Dendritic cell treated with granulocyte-macrophage colony-stimulating factor and Interleukin-4, amounts not matched to agents 40 ng/mL and 50 ng/mL, for 4 days (primary cell): ENCODE results near the gene F8.
"Not testable (repeated sequence)": the region's sequence is repeated elsewhere in the genome, so short reads cannot be mapped to it uniquely, and the experiment has no call there.

Source experiments
- H3K27ac Mint-ChIP-seq: one replicate; pipeline ENCODE4 v1.8.0; 2022; ENCODE audit warnings: mild to moderate bottlenecking, mixed read lengths
- H3K27me3 Mint-ChIP-seq: one replicate; pipeline ENCODE4 v1.8.0; 2022; ENCODE audit warnings: mild to moderate bottlenecking, mixed read lengths
- H3K36me3 Mint-ChIP-seq: one replicate; pipeline ENCODE4 v1.8.0; 2022; ENCODE audit warnings: low read depth, mixed read lengths
- H3K4me1 Mint-ChIP-seq: one replicate; pipeline ENCODE4 v1.8.0; 2022; ENCODE audit warnings: low read depth, mixed read lengths
- H3K4me3 Mint-ChIP-seq: one replicate; pipeline ENCODE4 v1.8.0; 2022; ENCODE audit warnings: mild to moderate bottlenecking, moderate library complexity, mixed read lengths
- H3K9me3 Mint-ChIP-seq: one replicate; pipeline ENCODE4 v1.8.0; 2022; ENCODE audit warnings: mixed read lengths
- intact Hi-C: fragments of 100-400 bp; cut with micrococcal nuclease; formaldehyde crosslinking; loops from one replicate; pipeline ENCODE4 v1.15.0; 2022

F8 gene

DNA sequence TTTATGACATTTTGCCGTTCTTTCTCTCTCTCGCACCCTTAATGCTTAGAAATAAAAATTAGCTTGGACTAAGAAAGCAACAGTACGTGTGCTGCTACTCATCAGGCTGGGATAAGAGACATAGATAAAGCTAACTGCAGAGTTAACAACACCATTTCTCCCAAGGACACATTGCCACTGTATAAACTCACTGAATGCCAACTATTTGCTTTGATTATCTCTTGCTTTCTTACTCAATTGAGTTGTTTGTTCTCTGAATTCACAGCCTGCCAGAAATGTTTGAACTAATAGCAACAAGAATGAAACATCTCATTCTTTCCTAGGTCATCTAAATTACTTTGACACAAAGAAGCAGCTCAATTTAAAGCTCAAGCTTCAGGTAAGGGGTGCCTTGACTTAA is 34.6 kb downstream of the F8 start:
- H3K27ac Mint-ChIP-seq: no peak overlapping the region
- no peaks in the 10 kb centered on the region for H3K27me3 Mint-ChIP-seq
- no peaks in the 10 kb centered on the region for H3K9me3 Mint-ChIP-seq
- H3K4me3 Mint-ChIP-seq: no peak overlapping the region
- no peaks in the 10 kb centered on the region for H3K4me1 Mint-ChIP-seq
- intact Hi-C loops: no loop called here
- H3K36me3 Mint-ChIP-seq: no peaks in the 10 kb centered on the region

DNA sequence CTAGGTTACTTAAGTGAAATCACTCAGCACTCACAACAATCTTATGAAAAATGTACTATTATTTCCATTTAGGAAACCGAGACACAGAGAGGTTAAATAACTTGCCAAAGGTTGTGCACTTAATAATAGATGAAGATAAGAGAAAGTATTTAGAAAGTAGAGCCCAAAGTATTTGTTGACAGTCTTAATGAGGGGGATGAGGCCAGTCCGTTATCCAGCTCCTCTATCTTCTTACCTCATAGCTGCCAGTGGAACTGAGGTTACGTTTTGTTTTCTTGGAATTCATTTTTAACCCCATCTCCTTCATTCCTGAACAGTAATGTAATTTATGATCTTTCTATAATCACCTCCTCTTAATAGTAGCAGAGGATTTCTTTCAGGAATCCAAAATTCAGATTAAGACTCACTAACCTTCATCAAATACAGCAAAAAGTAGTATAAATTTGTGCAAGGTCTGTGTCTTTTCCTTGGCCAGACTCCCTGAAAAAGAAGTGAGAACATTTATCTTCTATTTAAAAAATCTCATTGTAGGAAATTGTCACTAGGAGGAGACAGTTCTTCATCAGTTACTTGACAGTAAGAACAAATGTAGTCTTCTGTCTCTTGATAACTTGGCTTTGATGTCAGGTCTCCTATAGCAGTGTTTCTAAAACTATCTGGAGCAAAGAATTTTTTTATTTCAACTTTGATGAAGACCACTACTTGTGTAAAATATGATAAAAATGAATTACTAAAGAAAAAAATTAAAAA is 35.5 kb downstream of the F8 start:
- H3K27ac Mint-ChIP-seq: no peak overlapping the region
- intact Hi-C loops: no loop called here
- no peaks in the 10 kb centered on the region for H3K27me3 Mint-ChIP-seq

GRCh38 chrX:154981116-154981411 is 41.5 kb downstream of the F8 start:
- no peaks in the 10 kb centered on the region for H3K9me3 Mint-ChIP-seq
- intact Hi-C loops: loop anchor here (1.0 kb wide), 1 partner anchor 76 kb away; no protein-coding TSS in a partner anchor
- peaks cover 15% of the 10 kb centered on the region for H3K4me1 Mint-ChIP-seq
- H3K27me3 Mint-ChIP-seq: no peaks in the 10 kb centered on the region
- H3K4me3 Mint-ChIP-seq: no peak overlapping the region
- no peaks in the 10 kb centered on the region for H3K36me3 Mint-ChIP-seq
- peak overlapping the region; percentile 75 for H3K27ac Mint-ChIP-seq

More for the DNA sequence above, 35.5 kb downstream of the F8 start:
- Mint-ChIP-seq H3K36me3 (no peaks in the 10 kb centered on the region), H3K4me1 (no peaks in the 10 kb centered on the region), H3K9me3 (no peaks in the 10 kb centered on the region), H3K4me3 (no peak overlapping the region)

GRCh38 chrX:154980330-154981115 is 42.0 kb downstream of the F8 start:
- peak overlapping the region; percentile 74 for H3K4me3 Mint-ChIP-seq
- H3K27me3 Mint-ChIP-seq: no peaks in the 10 kb centered on the region
- peak overlapping the region; percentile 75 for H3K27ac Mint-ChIP-seq
- no peaks in the 10 kb centered on the region for H3K36me3 Mint-ChIP-seq
- intact Hi-C loops: loop anchor here (1.0 kb wide), 1 partner anchor 77 kb away; no protein-coding TSS in a partner anchor
- H3K4me1 Mint-ChIP-seq: peaks cover 15% of the 10 kb centered on the region
- no peaks in the 10 kb centered on the region for H3K9me3 Mint-ChIP-seq

DNA sequence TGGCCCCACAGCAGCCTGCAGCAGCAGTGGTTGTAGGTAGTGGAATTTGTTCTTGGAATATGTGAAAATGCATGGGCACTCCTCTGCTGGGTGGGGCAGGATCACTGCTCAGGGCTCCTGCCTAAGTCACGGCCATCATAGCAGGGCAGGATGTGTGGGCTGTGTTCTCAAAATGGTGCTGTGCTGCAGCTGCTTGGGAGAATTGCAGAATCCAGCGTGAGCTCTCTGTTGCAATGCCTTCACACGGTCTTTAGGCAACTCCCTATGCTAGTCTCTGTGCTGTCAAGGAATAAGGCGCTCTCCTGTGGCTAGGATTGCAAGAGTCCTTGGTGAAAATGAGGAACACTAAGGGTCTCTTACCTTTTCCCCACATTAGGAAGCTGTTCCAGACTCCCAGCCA is 42.9 kb downstream of the F8 start:
- Mint-ChIP-seq H3K9me3 (no peaks in the 10 kb centered on the region), H3K4me3 (no peak overlapping the region), H3K4me1 (peaks cover 15% of the 10 kb centered on the region), H3K27me3 (no peaks in the 10 kb centered on the region), H3K27ac (no peak overlapping the region), H3K36me3 (no peaks in the 10 kb centered on the region)
- intact Hi-C loops: no loop called here

- H3K4me1 Mint-ChIP-seq: no peaks in the 10 kb centered on the region
- no peaks in the 10 kb centered on the region for H3K27me3 Mint-ChIP-seq
- H3K27ac Mint-ChIP-seq: no peak overlapping the region
- H3K4me3 Mint-ChIP-seq: no peak overlapping the region
- H3K36me3 Mint-ChIP-seq: no peaks in the 10 kb centered on the region
- no peaks in the 10 kb centered on the region for H3K9me3 Mint-ChIP-seq
- intact Hi-C loops: no loop called here
Observed at GRCh38 chrX:154968353-154968752, 54.2 kb downstream of the F8 start.

DNA sequence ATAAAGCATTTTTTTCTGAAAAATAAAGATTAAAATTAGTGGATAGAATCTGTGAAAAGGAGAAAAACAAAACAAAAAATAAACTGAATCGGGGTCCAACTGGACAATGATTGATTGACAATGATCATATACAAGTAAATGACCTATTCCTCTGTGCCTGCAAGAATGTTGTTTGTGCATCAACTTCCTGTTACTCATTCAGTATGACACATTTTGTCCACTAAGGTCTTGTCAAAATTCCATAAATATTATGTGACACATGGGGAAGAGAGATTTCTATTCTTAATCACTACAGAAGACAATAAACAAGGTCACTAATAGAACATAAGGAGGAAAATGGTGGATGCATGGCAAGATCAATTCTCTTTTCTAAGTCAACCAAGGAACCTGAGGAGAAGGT is 54.9 kb downstream of the F8 start:
- H3K36me3 Mint-ChIP-seq: no peaks in the 10 kb centered on the region
- no peak overlapping the region for H3K27ac Mint-ChIP-seq
- no peak overlapping the region for H3K4me3 Mint-ChIP-seq

DNA sequence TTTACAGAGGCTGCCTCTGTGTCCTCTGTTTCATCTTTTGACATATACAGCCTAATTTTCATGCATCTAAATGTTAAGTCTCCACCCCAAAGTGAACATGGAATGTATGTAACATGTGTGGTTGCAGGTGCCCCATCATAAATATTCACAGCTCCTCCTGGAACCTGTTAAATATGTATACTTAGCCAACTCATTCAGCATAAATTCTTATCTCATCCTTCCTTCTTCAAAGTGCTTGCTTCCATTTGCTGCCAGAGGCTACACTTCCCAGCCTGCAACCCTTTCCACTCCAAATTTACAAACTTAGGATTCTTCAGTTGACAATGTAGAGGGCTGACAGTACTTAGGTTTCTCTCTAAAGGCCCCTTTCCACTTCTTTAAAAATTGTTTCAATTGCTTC is 60.6 kb downstream of the F8 start:
- H3K9me3 Mint-ChIP-seq: no peaks in the 10 kb centered on the region
- intact Hi-C loops: no loop called here
- H3K4me1 Mint-ChIP-seq: no peaks in the 10 kb centered on the region
- no peaks in the 10 kb centered on the region for H3K36me3 Mint-ChIP-seq
- no peaks in the 10 kb centered on the region for H3K27me3 Mint-ChIP-seq
- H3K4me3 Mint-ChIP-seq: no peak overlapping the region
- H3K27ac Mint-ChIP-seq: no peak overlapping the region

More for the DNA sequence above, 54.9 kb downstream of the F8 start:
- Mint-ChIP-seq H3K4me1 (no peaks in the 10 kb centered on the region), H3K9me3 (no peaks in the 10 kb centered on the region), H3K27me3 (no peaks in the 10 kb centered on the region)
- intact Hi-C loops: no loop called here

- H3K27ac Mint-ChIP-seq, H3K4me3 Mint-ChIP-seq, H3K4me1 Mint-ChIP-seq, intact Hi-C loops, H3K27me3 Mint-ChIP-seq, H3K36me3 Mint-ChIP-seq: not testable (repeated sequence)
- peaks cover 15% of the 10 kb centered on the region for H3K9me3 Mint-ChIP-seq
Observed at GRCh38 chrX:154955799-154956198, 66.7 kb downstream of the F8 start.

DNA sequence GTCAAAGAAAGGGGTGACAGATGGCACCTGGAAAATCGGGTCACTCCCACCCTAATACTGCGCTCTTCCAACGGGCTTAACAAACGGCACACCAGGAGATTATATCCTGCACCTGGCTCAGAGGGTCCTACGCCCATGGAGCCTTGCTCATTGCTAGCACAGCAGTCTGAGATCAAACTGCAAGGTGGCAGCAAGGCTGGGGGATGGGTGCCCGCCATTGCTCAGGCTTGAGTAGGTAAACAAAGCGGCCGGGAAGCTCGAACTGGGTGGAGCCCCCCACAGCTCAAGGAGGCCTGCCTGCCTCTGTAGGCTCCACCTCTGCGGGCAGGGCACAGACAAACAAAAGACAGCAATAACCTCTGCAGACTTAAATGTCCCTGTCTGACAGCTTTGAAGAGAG is 83.3 kb downstream of the F8 start:
- H3K9me3 Mint-ChIP-seq, H3K36me3 Mint-ChIP-seq, intact Hi-C loops, H3K4me1 Mint-ChIP-seq, H3K27me3 Mint-ChIP-seq, H3K27ac Mint-ChIP-seq, H3K4me3 Mint-ChIP-seq: not testable (repeated sequence)

GRCh38 chrX:154924771-154925170 is 97.8 kb downstream of the F8 start:
- H3K4me1 Mint-ChIP-seq, H3K36me3 Mint-ChIP-seq, H3K27me3 Mint-ChIP-seq, H3K9me3 Mint-ChIP-seq, intact Hi-C loops, H3K4me3 Mint-ChIP-seq, H3K27ac Mint-ChIP-seq: not testable (repeated sequence)

GRCh38 chrX:154918060-154918483 is 104.5 kb downstream of the F8 start:
- H3K4me3 Mint-ChIP-seq: peak overlapping the region; percentile 42
- no peaks in the 10 kb centered on the region for H3K36me3 Mint-ChIP-seq
- peaks cover 8% of the 10 kb centered on the region for H3K9me3 Mint-ChIP-seq
- intact Hi-C loops: no loop called here
- H3K4me1 Mint-ChIP-seq: no peaks in the 10 kb centered on the region
- peaks cover 1% of the 10 kb centered on the region for H3K27me3 Mint-ChIP-seq
- no peak overlapping the region for H3K27ac Mint-ChIP-seq

DNA sequence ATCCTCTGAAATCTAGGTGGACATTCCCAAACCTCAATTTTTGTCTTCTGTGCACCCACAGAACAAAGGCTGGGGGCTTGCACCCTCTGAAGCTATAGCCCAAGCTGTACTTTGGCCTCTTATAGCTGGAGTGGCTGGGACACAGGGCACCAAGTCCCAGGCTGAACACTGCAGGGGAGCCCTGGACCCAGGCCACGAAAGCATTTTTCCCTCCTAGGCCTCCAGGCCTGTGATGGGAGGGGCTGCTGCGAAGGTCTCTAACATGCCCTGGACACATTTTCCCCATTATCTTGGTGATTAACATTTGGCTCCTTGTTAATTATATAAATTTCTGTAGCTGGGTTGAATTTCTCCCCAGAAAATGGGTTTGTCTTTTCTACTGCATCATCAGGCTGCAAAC is 108.5 kb downstream of the F8 start:
- no peaks in the 10 kb centered on the region for H3K4me1 Mint-ChIP-seq
- intact Hi-C loops: no loop called here
- peaks cover 8% of the 10 kb centered on the region for H3K9me3 Mint-ChIP-seq
- H3K27ac Mint-ChIP-seq: no peak overlapping the region
- no peaks in the 10 kb centered on the region for H3K27me3 Mint-ChIP-seq
- H3K4me3 Mint-ChIP-seq: no peak overlapping the region
- no peaks in the 10 kb centered on the region for H3K36me3 Mint-ChIP-seq

DNA sequence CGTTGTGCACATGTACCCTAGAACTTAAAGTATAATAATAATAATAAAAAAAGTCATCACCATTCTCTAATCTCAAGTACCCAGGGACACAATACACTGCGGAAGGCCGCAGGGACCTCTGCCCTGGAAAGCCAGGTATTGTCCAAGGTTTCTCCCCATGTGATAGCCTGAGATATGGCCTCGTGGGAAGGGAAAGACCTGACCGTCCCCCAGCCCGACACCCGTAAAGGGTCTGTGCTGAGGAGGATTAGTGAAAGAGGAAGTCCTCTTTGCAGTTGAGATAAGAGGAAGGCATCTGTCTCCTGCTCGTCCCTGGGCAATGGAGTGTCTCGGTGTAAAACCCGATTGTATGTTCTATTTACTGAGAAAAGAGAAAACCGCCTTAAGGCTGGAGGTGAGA is 112.0 kb downstream of the F8 start:
- H3K27ac Mint-ChIP-seq, H3K36me3 Mint-ChIP-seq, H3K4me1 Mint-ChIP-seq, intact Hi-C loops, H3K4me3 Mint-ChIP-seq, H3K27me3 Mint-ChIP-seq, H3K9me3 Mint-ChIP-seq: not testable (repeated sequence)

DNA sequence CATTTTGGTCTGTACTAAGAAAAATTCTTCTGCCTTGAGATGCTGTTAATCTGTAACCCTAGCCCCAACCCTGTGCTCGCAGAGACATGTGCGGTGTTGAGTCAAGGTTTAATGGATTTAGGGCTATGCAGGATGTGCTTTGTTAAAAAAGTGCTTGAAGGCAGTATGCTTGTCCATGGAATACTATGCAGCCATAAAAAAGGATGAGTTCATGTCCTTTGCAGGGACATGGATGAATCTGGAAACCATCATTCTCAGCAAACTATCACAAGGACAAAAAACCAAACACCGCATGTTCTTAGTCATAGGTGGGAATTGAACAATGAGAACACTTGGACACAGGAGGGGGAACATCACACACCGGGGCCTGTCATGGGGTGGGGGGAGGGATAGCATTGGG is 112.5 kb downstream of the F8 start:
- H3K9me3 Mint-ChIP-seq, intact Hi-C loops, H3K27ac Mint-ChIP-seq, H3K27me3 Mint-ChIP-seq, H3K4me1 Mint-ChIP-seq, H3K4me3 Mint-ChIP-seq, H3K36me3 Mint-ChIP-seq: not testable (repeated sequence)
